ENCODE data around the gene RASAL3. TPM values are rescaled to one million over a fixed set of nuclear protein-coding genes. Genes with fewer than 3 reads are reported as not detected.
A peak's percentile ranks its signal among the peaks of the same experiment; 100 is the strongest.

RASAL3 gene
- total and polyA plus RNA-seq, 11 donors, result 0.42 to 9.1 (median 0.99) TPM

GRCh38 chr19:15448778-15449619 lies 15.3 kb downstream of the RASAL3 start:
- Histone ChIP-seq H3K27ac (peak overlapping the region; percentile 67 to 94 (median 86)), H3K9me3 (no peaks in the 10 kb centered on the region), H3K4me3 (peak overlapping the region; percentile 65 to 95 (median 74)), H3K27me3 (peaks cover 0 to under 1% (median 0%) of the 10 kb centered on the region in 9 donors), H3K4me1 (peaks cover 3 to 52% (median 22%) of the 10 kb centered on the region in 12 donors), H3K36me3 (peaks cover 0 to 8% (median 0%) of the 10 kb centered on the region in 9 donors)
- ATAC-seq (no peak), DNase-seq (peak in 1 of 5 donors; percentile 68)
- 3 to 6% (median 3%) methylated on average over 16 to 43 of the region's 43 CpGs for WGBS, 4 donors
- intact Hi-C loops (cut with DNase I), result loop anchor here in 1 of 10 donors (5.0 kb wide), 1 partner anchor 72 kb away; the partner anchor contains the start of gene AKAP8
- TF ChIP-seq CTCF (IDR thresholded peaks at IDR 0.05), result no peak
- TF ChIP-seq POLR2A (IDR thresholded peaks at IDR 0.05), result no peak

GRCh38 chr19:15448044-15448777 lies 16.1 kb downstream of the RASAL3 start:
- ATAC-seq (no peak), DNase-seq (peak in 1 of 5 donors; percentile 59)
- Histone ChIP-seq H3K27ac (peak overlapping the region in 6 of 12 donors; percentile 82 to 92 (median 88)), H3K4me3 (peak overlapping the region in 2 of 12 donors; percentile 79 to 86), H3K4me1 (peaks cover 3 to 54% (median 21%) of the 10 kb centered on the region in 12 donors), H3K36me3 (peaks cover 0 to 7% (median 0%) of the 10 kb centered on the region in 9 donors), H3K27me3 (no peaks in the 10 kb centered on the region), H3K9me3 (no peaks in the 10 kb centered on the region)
- TF ChIP-seq POLR2A (IDR thresholded peaks at IDR 0.05) (no peak), CTCF (IDR thresholded peaks at IDR 0.05) (no peak)
- intact Hi-C loops (cut with DNase I), result loop anchor here in 1 of 10 donors (5.0 kb wide), 1 partner anchor 71 kb away; the partner anchor contains the start of gene AKAP8
- 51 to 59% (median 53%) methylated on average over 13 to 17 of the region's 17 CpGs for WGBS, 4 donors

GRCh38 chr19:15447057-15447456 lies 17.3 kb downstream of the RASAL3 start:
- intact Hi-C loops (cut with DNase I), result loop anchor here in 1 of 10 donors (5.0 kb wide), 1 partner anchor 70 kb away; the partner anchor contains the start of gene AKAP8
- TF ChIP-seq CTCF (IDR thresholded peaks at IDR 0.05) (no peak), POLR2A (IDR thresholded peaks at IDR 0.05) (no peak)
- peaks cover 0 to 53% (median 14%) of the 10 kb centered on the region in 12 donors for H3K4me1 ChIP-seq
- H3K27me3 ChIP-seq, result no peaks in the 10 kb centered on the region
- WGBS, 4 donors, result 82 to 91% (median 87%) methylated on average over 4 of the region's 4 CpGs
- peaks cover 0 to 3% (median 0%) of the 10 kb centered on the region in 9 donors for H3K36me3 ChIP-seq
- no peaks in the 10 kb centered on the region for H3K9me3 ChIP-seq
- ATAC-seq (no peak), DNase-seq (no peak)
- H3K27ac ChIP-seq, result peak overlapping the region in 1 of 12 donors; percentile 90
- H3K4me3 ChIP-seq, result no peak overlapping the region

All from heart left ventricle (tissue), 16 donors.